ENCODE data around the gene CYP24A1. TPM values are rescaled to one million over a fixed set of nuclear protein-coding genes. Genes with fewer than 3 reads are reported as not detected.
"Not testable (repeated sequence)": the region's sequence is repeated elsewhere in the genome, so short reads cannot be mapped to it uniquely, and the experiment has no call there.

CYP24A1 gene
- total and polyA plus RNA-seq, 2 donors: 2.2 to 2.6 TPM

DNA sequence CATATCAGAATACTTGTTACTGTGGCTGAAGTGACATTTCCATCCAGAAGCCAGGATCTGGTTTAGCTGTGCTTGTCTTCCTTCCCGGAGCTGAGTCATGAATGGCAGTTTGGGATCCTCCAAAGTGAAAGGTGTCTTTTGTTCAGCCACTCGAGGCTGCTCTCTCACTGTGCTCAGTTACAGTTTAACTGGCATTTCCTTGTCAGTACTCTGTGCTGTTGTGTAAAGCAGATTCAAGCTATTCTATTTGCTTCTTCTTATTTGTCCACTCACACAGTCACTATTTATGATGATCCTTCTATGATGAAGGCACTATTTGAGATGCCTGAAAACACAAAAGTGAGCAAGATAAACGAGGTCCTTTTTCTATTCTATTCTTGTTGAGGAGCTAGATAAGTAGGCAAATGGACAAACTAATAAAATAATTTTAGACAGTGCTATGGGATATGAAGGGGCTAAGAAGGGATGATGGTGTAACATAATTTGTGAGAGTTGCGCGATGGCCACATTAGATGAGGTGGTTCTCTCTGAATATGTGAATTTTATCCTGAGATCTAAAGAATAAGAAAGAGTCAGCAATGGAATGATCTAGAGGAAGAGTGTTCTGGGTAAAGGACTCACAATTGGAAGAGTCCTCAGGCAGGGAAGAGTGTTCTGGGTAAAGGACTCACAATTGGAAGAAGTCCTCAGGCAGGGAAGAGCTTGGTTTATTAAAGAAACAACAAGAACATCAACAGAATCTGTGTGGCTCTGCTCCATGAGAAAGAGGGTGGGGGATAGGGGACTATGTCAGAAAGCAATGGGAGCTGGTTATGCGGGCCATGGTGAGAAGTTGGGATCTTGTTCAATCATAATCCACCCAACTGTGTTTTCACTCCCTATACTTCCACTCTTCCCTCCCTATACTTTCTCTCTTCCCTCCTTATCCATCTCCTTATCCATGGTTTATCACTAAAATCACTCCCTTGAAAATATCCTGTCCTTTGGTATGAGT, 40.1 kb downstream of the CYP24A1 start:
- 73% methylated on average over 6 of the region's 6 CpGs for WGBS
- H3K4me3 ChIP-seq (ENCODE audit: low read depth, low read length): no peak overlapping the region
- no peak for DNase-seq (ENCODE audit: extremely low spot score)
- H3K27ac ChIP-seq (ENCODE audit: low read depth): peak overlapping the region; percentile 27
- H3K36me3 ChIP-seq (ENCODE audit: insufficient read depth): no peaks in the 10 kb centered on the region
- H3K4me1 ChIP-seq (ENCODE audit: insufficient read depth): no peaks in the 10 kb centered on the region

DNA sequence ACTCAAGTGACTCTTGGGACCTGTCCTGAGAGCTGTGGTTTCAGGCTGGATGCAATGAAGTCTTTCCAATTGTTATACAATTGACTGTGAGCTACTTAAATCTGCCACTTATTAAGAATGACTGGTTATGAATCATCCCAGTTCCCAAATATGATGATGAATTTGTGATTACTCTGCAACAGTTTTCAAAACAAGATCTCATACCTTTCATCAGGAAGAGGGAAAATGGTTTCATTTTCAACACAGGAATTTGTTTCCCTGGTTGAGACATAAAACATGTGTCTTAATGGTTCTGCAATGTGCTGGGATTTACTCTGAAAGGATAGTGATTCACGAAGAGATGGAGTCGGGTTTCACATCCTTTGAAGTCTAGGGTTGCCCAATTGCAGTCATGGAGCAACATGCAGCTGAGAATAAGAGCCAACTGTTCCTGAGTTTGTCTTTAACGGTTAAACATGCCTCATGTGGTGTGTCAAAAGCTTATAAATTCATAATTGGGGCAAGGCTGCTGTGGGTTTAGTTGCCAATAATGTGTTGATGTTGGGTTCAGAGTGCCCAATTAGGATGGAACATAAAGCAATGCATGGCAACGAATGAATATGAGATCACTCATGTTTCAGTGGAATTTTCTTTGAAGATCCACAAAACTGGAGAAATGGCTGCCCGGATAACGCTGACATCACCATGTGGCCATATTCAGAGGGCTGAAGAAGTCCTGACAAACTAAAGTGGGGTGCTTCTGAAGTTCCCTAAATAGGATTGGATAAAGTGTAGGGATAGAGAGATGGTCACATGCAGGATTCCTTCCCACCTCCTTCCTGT, 41.0 kb downstream of the CYP24A1 start:
- peak; percentile 53 for DNase-seq (ENCODE audit: extremely low spot score)
- no peaks in the 10 kb centered on the region for H3K4me1 ChIP-seq (ENCODE audit: insufficient read depth)
- no peak overlapping the region for H3K4me3 ChIP-seq (ENCODE audit: low read depth, low read length)
- peak overlapping the region; percentile 27 for H3K27ac ChIP-seq (ENCODE audit: low read depth)
- 30% methylated on average over 6 of the region's 6 CpGs for WGBS
- H3K36me3 ChIP-seq (ENCODE audit: insufficient read depth): no peaks in the 10 kb centered on the region

GRCh38 chr20:54131675-54132611, 41.8 kb downstream of the CYP24A1 start:
- H3K4me1 ChIP-seq (ENCODE audit: insufficient read depth): no peaks in the 10 kb centered on the region

DNA sequence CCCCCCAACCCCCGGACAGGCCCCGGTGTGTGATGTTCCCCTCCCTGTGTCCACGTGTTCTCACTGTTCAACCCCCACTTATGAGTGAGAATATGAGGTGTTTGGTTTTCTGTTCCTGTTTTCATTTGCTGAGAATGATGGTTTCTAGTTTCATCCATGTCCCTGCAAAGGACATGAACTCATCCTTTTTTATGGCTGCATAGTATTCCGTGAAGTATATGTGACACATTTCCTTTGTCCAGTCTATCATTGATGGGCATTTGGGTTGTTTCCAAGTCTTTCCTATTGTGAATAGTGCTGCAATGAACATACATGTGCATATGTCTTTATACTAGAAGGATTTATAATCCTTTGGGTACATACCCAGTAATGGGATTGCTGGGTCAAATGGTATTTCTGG, 42.7 kb downstream of the CYP24A1 start:
- not testable (repeated sequence) for H3K36me3 ChIP-seq (ENCODE audit: insufficient read depth); H3K4me3 ChIP-seq (ENCODE audit: low read depth, low read length); DNase-seq (ENCODE audit: extremely low spot score); H3K4me1 ChIP-seq (ENCODE audit: insufficient read depth); H3K27ac ChIP-seq (ENCODE audit: low read depth)
- WGBS: 97% methylated on average over 4 of the region's 4 CpGs

More at GRCh38 chr20:54131675-54132611, 41.8 kb downstream of the CYP24A1 start:
- Histone ChIP-seq H3K36me3 (ENCODE audit: insufficient read depth) (no peaks in the 10 kb centered on the region), H3K4me3 (ENCODE audit: low read depth, low read length) (no peak overlapping the region), H3K27ac (ENCODE audit: low read depth) (peak overlapping the region; percentile 63)
- no peak for DNase-seq (ENCODE audit: extremely low spot score)
- 91% methylated on average over 8 of the region's 8 CpGs for WGBS

DNA sequence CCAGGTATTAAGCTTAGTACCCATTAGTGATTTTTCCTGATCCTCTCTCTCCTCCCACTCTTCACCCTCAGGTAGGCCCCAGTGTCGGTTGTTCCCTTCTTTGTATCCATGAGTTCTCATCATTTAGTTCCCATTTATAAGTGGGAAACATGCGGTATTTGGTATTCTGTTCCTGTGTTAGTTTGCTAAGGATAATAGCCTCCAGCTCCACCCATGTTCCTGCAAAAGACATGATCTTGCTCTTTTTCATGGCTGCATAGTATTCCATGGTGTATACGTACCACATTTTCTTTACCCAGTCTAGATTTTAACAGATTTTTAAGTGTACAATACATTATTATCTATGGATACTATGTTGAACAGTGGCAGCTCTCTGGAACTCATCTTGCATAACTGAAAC, 44.4 kb downstream of the CYP24A1 start:
- Histone ChIP-seq H3K4me3 (ENCODE audit: low read depth, low read length) (no peak overlapping the region), H3K36me3 (ENCODE audit: insufficient read depth) (no peaks in the 10 kb centered on the region), H3K27ac (ENCODE audit: low read depth) (no peak overlapping the region), H3K4me1 (ENCODE audit: insufficient read depth) (no peaks in the 10 kb centered on the region)
- 97% methylated on average over 3 of the region's 3 CpGs for WGBS
- no peak for DNase-seq (ENCODE audit: extremely low spot score)

- Histone ChIP-seq H3K4me1 (ENCODE audit: insufficient read depth) (no peaks in the 10 kb centered on the region), H3K27ac (ENCODE audit: low read depth) (no peak overlapping the region), H3K36me3 (ENCODE audit: insufficient read depth) (no peaks in the 10 kb centered on the region), H3K4me3 (ENCODE audit: low read depth, low read length) (no peak overlapping the region)
- DNase-seq (ENCODE audit: extremely low spot score): no peak
- 77% methylated on average over 7 of the region's 7 CpGs for WGBS
These were observed 45.8 kb downstream of the CYP24A1 start for GRCh38 chr20:54127855-54128574.

DNA sequence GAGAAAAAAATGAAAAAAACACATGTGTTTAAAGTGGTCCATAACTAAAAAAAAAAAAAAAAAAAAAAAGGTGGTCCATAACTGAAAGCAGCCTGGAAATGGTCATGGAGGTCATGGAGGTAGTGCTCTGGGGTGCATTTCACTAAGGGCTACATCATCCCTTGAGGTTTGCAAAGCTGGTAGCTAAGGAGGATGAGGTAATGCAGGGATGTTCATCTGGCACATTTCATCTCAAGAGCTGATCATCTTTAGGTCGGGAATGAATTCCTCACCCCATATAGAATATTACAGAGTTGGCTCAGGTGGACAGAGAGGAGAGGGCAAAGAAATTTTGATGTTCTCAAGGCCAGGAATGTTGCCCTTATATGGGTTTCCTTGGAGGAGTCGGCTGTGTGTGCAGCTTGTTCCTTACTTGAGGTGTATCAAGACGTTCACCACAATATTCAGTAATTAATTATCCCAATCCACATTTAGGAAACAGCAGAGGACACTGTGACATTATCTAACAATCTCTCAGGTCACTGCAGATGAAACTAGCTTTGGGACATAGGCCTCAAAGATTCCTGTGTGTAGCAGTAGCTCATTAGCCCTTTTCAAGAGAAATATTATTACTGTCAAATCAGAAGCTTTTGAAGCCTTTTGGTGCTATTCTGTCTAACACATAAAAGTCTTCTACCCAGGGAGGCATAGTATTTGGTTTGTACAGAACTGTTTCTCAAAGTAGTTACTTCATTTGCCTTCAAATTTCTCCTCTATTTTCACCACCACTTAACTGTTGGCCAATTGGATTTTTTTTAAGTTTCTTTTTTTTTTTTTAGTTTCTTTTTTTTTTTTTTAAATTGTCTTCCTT, 46.8 kb downstream of the CYP24A1 start:
- Histone ChIP-seq H3K4me3 (ENCODE audit: low read depth, low read length) (no peak overlapping the region), H3K36me3 (ENCODE audit: insufficient read depth) (no peaks in the 10 kb centered on the region), H3K27ac (ENCODE audit: low read depth) (no peak overlapping the region), H3K4me1 (ENCODE audit: insufficient read depth) (no peaks in the 10 kb centered on the region)
- no peak for DNase-seq (ENCODE audit: extremely low spot score)
- WGBS: 75% methylated on average over 3 of the region's 3 CpGs

- not testable (repeated sequence) for H3K36me3 ChIP-seq (ENCODE audit: insufficient read depth); DNase-seq (ENCODE audit: extremely low spot score); H3K4me1 ChIP-seq (ENCODE audit: insufficient read depth); H3K27ac ChIP-seq (ENCODE audit: low read depth); H3K4me3 ChIP-seq (ENCODE audit: low read depth, low read length)
- WGBS: 97% methylated on average over 12 of the region's 12 CpGs
These were observed 47.5 kb downstream of the CYP24A1 start for GRCh38 chr20:54126328-54126727.

DNA sequence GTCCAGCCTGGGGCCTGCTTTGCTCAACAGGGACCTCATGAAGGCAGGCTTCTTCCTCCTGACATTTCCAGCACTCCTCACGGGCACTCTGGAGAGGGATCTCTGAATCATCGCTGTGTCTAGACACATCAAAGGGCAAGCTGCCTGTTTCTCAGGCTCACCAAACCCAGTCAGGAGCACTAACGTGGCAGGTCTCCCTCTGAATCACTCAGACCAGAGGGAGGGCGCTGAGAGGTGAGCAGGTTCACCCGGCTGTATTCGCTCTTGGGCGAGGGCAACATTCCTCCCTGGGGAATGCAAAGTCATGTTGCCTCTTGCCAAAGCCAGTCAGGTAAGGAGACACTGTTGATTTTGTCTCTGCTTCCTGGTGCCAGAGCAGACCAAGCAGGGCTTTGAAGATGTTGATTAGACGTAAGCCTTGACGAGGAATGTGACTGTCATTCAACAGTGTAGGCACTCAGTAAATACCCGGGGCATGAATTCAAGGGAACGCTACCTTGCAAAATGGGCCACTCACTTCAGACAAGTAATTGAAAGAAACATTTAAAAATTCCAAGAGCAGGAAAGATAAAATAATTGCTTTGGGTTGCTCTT, 50.1 kb downstream of the CYP24A1 start:
- WGBS: 83% methylated on average over 11 of the region's 11 CpGs
- no peaks in the 10 kb centered on the region for H3K4me1 ChIP-seq (ENCODE audit: insufficient read depth)
- no peak overlapping the region for H3K27ac ChIP-seq (ENCODE audit: low read depth)
- no peaks in the 10 kb centered on the region for H3K36me3 ChIP-seq (ENCODE audit: insufficient read depth)
- no peak overlapping the region for H3K4me3 ChIP-seq (ENCODE audit: low read depth, low read length)
- peak; percentile 85 for DNase-seq (ENCODE audit: extremely low spot score)

DNA sequence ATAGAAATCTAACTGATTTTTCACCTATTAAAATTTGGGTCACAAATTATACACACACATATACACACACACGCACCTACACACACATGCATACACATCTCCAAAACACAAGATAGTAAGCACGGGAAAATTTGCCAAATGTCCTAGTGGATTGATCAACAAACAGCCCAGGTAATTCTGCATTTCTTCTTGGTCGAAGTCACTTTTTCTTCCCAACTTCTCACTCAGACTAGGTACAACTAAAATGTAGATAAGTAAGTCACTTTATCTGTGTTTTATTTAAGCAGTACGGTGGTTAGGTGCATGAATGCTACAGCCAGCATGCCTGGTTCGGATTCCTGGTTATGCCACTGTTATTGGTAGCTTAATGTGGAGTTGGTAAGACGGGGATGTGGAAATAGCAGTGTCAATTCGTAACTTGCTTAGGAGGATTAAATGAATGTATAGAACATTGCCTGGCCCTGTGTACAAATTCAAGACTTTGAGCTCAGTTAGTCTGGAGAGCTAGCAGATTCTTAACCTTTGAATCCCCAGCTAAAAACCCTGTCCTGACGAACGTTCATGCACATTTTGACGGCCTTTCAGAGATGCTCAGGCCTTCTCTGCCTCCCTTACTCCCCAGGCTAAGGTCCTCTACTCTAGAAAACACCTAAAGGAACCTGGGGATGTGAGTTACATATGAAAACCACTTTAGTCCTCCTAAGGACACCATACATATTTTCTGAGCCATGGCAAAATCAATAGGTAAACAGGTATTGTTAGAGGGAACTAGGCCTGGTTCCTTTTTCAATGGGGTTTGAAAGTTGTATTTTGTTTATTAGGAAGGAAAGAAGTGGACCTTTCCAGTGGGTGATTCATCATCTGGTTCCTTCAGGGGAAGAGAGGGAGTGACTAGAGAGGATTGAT, 50.9 kb downstream of the CYP24A1 start:
- Histone ChIP-seq H3K27ac (ENCODE audit: low read depth) (peak overlapping the region; percentile 72), H3K36me3 (ENCODE audit: insufficient read depth) (no peaks in the 10 kb centered on the region), H3K4me3 (ENCODE audit: low read depth, low read length) (no peak overlapping the region), H3K4me1 (ENCODE audit: insufficient read depth) (no peaks in the 10 kb centered on the region)
- DNase-seq (ENCODE audit: extremely low spot score): no peak
- WGBS: 83% methylated on average over 10 of the region's 10 CpGs

DNA sequence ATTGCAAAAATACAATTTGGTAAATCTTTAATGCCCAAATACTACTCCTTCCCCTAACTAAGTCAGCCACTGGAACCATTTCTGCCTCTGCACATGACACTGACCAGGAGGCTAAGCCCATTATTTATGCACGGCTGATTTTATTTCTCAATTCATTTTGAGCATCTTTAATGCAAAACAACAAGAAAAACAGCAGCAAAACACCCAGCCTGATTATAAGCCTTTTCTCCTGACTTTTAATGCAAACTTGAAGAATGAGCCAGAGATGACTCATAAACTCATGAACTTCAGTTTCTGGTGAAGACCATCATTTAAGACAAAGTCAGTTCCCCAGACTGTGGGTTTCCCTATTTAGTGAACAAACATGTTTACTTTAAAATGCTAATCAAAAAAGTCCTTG, 51.6 kb downstream of the CYP24A1 start:
- Histone ChIP-seq H3K36me3 (ENCODE audit: insufficient read depth) (no peaks in the 10 kb centered on the region), H3K27ac (ENCODE audit: low read depth) (no peak overlapping the region), H3K4me1 (ENCODE audit: insufficient read depth) (no peaks in the 10 kb centered on the region), H3K4me3 (ENCODE audit: low read depth, low read length) (no peak overlapping the region)
- WGBS: 53% methylated on average over 1 of the region's 1 CpG
- DNase-seq (ENCODE audit: extremely low spot score): no peak
